Measurements from ENCODE around the gene NBEAL1. TPM values are rescaled to one million over a fixed set of nuclear protein-coding genes. Genes with fewer than 3 reads are reported as not detected.

The NBEAL1 gene
- total RNA-seq, 1 donor from 2014 or later, result 67.9 TPM

DNA sequence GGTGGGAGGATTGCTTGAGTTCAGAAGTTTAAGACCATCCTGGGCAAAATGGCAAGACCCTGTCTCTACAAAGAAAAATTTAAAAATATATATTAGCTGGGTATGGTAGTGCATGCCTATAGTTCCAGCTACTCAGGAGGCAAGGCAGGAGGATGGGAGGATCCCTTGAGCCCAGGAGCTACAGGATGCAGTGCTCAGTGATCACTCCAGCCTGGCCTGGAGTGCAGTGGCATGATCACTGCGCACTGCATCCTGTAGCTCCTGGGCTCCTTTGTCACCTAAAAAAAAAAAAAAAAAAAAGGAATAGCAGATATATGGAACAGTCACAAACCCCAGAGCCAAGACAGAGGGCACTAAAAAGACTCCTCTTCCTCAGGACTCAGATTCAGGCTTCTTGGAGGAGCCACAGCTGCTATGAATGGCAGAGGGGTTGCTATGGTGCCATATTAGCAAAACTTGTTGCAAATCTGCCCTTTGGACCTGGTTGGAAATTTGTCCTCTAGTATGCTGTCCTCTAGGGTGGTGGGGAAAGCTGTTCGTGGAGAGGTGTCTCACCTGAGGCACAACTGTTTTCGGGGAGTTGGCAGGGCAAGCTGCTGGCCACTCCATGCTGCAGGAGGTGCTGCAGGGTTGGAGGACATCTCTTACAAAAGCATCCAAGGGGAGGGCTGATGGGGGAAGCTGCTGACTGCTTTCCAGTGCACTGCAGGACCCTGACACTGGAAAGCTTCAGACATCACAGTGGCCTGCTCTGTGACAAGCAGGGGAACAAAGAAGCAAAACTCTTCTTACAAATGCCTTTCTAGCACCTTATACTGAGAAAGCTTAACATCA, 246.9 kb downstream of the NBEAL1 start:
- DNase-seq (ENCODE audit: low spot score) (no peak), ATAC-seq (no peak)
- intact Hi-C loops (cut with DNase I), result no loop called here

Other genes starting within 250 kb of the NBEAL1 start
- gene ICA1L, start 143.1 kb upstream of the NBEAL1 start, total RNA-seq, result 18.4 TPM
- gene WDR12, start 103.2 kb upstream of the NBEAL1 start, total RNA-seq, result 24.2 TPM
- 23.4 TPM for gene CARF, start 102.6 kb upstream of the NBEAL1 start, total RNA-seq
- 32.6 TPM for gene CYP20A1, start 224.1 kb downstream of the NBEAL1 start, total RNA-seq

Measured in sciatic nerve (tissue), 2 donors.